Measurements from ENCODE around the gene NR2F6.
A peak's percentile ranks its signal among the peaks of the same experiment; 100 is the strongest.

The NR2F6 gene

DNA sequence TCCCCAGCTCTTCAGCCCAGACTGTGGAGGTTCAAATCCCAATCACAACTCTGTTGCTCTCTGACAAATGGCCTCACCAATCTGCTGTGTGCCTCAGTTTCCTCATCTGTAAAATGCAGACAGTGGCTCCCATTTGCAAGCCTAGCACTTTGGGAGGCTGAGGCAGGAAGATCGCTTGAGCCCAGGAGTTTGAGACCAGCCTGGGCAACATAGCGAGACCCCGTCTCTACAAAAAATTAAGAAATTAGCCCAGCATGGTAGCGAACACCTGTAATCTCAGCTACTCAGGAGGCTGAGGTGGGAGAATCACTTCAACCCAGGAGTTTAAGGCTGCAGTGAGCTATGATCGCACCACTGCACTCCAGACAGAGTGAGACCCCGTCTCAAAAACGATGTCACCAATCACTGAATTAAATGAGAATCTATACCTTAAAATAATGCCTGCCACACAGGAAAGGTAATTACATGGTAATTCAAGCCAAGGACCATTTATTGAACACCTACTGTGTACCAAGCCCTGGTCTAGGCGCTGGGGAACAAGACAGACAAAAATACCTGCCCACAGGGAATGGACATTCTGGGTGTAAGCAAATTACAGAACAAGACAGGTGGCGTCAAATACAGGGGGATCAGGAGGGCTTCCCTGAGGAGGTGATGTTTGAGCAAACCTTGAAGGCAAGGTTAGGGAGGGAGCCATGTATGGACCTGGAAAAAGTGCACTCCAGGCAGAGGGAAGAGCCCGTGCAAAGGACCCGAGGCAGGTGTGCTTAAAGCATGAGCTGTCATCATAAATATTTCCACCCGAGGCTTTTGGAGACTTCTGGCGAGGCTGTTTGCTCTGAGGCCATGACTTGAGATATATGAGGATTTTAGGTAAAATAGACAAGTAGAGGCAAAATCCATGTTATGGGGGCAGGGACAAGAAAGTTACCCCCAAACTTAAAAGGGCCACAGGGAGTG is 7.7 kb downstream of the NR2F6 start:
- DNase-seq, result no peak

DNA sequence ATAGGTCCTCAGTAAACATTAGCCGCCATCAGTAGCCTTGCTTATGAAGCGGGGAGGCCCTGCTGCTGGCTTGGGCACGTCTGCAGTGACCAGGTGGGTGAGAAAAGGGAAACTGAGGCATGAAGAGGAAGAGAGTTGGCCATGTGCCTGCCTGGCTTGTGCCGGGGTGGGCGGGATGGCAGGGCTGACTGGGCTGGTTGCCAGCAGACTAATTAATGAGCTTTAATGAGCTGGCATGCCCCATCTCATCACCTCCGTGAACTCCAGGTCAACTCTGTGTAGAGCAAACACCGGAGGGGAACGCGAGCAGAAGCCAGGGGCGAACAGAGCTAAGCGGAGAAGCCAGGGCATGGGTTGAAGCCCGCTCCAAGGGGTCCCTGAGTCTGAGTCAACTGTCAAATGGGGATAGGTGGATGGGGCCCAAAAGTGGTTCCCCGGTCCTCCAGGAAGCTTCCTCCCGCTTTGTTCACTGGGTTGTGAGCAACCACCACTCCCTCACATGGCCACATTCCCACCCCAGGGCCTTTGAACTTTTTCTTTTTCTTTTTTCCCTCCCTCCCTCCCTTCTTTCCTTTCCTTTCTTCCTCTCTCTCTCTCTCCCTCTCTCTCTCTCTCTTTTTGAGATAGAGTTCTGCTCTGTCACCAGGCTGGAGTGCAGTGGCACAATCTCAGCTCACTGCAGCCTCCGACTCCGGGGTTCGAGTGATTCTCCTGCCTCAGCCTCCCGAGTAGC is 8.7 kb downstream of the NR2F6 start:
- no peak for DNase-seq

DNA sequence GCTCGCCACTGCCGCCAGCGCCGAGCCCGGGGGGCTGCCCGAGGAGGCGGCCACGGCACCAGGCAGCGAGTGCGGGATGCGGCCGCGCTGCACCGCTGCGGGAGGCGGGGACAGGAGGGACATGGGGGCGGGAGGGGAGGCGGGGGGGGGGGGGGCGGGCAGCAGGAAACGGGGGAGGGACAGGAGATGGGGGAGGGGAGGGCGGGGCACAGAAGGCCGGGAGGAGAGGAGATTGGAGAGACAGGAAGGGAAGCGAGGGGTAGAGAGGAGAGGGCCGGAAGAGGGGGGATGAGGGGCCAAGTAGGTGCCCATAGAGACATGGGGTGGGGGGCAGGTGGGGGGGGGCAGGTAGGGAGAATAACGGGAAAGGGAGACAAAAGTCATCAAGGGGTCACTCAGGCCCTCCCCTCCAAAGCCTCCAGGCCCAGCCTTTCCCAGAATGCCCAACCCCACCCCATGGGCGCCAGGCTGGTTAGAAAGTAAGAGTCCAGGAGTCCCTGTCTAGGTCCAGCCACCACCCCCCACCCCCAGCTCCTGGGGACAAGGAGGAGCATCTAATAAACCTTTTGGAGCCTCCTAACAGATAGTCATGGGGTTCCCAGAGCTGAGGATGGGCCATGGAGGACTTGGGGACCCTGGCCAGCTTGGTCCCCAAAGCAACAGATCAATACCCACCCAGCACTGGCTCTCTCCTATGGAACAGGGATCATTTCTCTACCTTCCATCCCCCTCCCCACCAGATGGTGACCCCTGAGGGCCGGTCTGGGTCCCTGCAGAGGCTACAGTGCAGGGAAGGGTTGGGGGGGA is 9.5 kb downstream of the NR2F6 start:
- no peak for DNase-seq

DNA sequence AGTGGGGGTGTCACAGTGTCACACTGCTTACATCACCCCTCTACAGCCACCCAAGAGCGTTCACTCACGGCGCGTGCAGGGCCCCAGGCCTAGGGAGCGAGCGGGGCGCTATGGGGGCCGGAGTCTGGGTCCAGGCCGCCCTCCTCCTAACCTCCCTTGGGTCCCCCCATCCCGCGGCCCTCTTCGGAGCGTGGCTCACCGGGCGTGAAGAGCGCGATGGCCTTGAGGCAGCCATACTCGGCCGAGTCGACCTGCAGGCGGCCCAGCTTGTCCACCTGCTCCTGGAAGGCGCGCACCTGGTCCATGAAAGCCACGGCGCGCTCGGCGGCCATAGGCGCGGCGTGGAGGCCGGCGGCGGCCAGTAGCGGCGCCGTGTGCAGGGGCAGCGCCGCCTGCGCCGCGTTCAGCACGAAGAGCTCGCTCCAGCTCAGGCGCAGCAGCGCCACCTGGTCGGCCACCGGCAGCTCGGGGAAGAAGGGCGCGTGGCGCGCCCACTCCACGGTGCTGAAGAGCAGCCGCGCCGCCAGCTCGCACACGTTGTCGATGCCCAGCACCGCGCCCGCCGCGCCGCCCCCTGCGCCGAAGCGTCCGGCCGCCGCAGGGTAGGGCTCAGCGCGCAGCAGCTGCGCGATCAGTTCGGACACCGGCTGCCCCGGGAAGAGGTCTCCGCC is 10.3 kb downstream of the NR2F6 start:
- peak; percentile 61 for DNase-seq

DNA sequence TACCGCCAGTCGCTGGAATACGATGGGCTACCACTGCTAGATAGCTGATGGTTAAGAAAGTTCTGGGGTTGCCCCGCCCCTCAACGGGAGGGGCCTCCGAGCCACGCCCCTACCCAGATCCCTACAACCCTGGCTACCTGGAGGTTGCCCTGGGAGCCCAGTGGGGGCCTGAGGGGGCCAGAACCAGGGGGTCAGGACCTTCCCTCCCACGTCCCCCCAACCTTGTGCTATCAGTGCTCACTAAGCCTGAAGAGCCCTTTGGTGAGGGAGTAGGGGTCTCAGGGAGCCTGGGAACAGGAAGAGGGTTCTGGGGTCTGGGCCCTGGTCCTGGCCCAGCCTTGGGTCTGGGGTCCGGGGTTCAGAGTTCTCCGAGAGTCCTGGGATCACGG is 10.8 kb downstream of the NR2F6 start:
- no peak for DNase-seq

DNA sequence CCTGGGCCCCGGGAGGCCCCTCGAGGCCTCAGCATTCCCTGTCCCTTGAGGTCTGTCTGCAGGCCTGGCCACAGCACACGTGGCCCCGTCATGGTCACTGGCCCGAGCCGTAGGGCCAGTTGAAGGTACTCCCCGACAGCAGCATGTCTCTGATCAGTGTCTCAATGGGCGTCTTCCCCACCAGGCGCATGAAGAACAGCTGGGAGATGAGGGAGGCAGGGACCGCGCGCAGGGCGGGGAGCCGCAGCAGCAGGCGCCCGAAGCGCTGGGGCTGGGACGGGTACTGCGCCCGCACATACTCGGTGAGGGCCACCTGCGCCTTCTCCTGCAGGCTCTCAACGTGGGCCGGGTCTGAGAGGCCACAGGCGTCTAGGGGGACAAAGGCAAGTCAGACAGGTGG is 13.5 kb downstream of the NR2F6 start:
- no peak for DNase-seq

DNA sequence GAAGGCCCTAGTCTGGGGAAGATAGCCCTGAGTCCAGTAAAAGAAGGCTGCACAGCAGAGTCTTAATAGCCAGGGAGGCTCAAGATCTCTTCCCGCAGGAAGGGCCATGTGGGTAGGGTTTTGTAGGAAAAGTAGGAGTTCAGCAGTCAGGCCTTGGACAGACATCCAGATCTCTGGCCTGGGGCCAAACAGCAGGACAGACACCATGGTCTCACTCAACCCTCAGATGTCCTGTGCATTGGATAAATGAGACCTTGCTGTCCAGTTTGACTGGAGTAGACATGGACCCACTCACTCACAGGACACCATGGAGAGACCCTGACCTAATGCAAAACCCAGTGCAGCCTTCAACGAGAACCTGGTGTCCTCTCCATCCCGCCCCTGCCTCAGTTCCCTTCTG is 15.8 kb downstream of the NR2F6 start:
- no peak for DNase-seq

DNA sequence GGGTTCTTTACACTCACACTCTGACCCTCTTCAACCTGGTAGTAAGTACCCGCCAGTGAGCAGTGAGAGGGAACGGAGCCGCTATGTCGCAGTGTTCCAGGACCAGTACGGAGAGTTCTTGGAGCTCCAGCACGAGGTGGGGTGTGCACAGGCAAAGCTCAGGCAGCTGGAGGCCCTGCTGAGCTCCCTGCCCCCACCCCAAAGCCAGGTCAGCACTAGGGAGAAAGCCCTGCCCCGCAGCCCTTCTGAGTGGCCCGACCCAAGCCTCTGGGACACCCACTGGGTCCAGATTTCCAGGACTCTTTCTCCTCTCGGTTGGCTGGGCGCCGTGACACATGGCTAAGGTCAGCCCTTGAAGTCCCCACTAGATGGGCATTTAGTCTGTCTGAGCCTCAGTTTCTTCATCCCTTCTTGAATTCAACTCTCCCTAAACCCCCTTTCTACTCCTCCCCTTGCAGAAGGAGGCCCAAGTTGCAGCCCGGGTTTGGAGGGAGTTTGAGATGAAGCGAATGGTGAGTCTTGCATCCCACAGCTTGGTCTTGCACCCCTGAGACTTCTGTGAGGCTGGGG is 17.8 kb downstream of the NR2F6 start:
- no peak for DNase-seq

DNA sequence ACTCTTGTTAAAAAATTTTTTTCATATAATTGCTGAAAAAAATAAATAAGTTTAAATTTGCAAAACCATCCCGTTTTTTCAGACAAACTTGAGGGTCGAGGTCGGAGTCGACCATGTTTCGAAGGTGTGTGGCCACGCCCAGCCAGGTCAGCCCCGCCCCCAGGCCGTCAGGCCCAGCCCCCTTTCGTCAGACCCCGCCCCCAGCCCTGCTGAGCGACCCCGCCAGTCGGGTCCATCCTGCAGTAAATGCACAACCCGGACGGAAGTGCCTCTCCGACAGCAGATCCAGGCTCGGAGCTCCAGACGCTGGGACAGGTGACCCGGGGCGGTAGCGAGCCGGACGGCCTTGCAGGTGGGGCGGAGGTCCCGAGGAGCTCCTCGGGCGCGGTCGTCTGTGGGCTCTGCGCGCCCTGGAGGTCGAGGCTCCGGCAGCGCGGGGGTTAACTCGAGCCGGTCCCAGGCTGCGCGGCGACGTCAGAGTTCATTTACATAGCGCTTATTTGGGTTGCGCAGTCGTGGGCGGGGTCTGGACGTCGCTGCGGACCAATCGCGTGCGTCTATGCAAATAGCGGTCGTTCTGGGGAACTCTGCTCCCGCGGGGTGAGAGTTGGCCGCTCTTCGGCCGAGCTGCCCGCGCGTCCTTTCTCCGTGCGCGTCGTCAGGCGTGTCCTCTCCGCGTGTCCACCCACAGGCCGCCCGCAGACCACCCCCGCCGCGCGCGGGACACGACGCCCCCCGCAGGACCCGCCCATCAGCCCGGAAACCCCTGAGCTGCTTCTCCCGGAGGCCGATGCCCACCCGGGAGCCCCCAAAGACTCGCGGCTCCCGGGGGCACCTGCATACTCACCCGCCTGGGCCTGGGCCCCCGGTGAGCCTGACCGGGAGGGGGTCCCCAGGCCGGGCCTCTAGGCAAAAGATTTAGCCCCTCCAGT is 19.5 kb downstream of the NR2F6 start, which contains the start of gene OCEL1:
OCEL1 (plus strand) TSS at position 225 of the 932 bp plus-strand sequence; CDS start at position 247, 22 bp downstream.
- DNase-seq, result peak; percentile 98

DNA sequence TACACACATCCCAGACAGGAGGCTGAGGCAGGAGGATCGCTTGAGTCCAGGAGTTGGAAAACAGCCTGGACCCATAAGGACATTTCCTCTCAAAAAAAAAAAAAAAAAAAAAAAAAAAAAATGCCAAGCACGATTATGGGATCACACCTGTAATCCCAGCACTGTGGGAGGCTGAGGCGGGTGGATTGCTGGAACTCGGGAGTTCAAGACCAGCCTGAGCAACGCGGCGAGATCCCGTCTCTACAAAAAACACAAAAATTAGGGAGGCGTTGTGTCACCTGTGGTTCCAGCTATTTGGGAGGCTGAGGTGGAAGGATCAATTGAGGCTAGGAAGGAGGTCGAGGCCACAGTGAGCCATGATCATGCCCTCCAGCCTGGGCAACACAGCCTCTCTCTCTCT is 20.7 kb downstream of the NR2F6 start:
- no peak for DNase-seq

DNA sequence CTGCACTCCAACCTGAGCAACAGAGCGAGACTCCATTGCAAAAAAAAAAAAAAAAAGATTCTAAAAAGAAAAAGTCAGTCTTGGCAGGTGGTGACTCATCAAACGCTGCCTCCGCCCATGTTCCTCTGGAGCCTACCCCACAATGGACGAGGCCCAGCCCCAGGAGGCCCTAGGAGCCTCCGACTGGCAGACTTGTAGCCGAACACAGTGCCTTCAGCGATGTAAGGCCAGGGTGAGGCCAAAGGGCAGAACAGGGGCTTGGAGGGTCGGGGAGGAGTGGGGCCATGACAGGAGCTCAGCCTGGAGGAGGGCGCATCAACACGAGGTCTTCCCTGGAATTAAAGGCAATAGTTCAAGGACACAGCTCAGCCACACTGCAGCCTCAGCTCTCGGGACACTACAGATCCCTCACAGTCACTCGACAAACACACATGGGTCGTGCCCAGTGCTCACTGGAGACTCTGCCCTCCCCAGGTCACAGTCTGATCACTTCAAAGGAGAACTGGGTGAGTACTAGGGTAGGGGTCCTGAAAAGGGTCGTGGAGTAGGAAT is 25.4 kb downstream of the NR2F6 start:
- no peak for DNase-seq

DNA sequence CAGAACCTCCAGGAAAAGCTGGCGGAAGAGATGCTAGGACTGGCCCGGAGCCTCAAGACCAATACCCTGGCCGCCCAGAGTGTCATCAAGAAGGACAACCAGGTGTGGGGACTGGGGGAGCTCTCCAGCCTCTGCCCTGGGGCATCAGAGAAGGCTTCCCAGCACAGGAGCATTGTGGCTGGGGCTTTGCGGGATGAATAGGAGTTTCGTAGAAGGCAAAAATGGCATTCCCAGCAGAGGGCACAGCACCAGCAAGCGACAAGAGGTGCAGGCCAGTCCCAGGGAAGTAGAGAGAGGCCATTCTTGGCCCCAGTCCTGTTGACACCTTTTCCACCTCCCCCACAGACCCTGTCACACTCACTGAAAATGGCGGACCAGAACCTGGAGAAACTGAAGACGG is 26.4 kb downstream of the NR2F6 start:
- no peak for DNase-seq

DNA sequence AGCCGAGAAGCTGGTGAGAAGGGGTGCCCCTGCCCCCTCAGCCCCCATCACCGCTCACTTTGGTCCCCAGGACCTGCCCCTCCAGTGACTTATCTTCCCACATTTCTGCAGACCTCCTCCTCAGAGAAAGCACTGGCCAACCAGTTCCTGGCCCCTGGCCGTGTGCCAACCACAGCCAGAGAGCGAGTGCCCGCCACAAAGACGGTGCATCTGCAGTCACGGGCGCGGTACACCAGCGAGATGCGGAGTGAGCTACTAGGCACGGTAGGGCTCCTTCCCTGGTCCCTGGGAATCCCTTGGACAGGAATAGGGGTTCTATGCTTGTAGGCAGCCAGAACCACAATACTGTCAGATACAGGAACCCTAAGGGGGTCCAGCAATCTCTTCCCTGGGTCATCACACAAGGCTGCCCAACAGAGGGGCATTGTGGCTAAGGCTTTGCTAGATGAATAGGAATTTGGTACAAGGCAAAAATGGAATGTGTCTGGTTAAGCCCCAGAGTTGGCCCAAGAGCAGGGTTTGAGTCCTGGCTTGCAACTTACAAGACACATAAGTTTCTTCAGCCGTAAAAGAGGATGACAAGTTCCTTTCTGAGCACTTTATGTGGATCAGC is 29.6 kb downstream of the NR2F6 start:
- no peak for DNase-seq

DNA sequence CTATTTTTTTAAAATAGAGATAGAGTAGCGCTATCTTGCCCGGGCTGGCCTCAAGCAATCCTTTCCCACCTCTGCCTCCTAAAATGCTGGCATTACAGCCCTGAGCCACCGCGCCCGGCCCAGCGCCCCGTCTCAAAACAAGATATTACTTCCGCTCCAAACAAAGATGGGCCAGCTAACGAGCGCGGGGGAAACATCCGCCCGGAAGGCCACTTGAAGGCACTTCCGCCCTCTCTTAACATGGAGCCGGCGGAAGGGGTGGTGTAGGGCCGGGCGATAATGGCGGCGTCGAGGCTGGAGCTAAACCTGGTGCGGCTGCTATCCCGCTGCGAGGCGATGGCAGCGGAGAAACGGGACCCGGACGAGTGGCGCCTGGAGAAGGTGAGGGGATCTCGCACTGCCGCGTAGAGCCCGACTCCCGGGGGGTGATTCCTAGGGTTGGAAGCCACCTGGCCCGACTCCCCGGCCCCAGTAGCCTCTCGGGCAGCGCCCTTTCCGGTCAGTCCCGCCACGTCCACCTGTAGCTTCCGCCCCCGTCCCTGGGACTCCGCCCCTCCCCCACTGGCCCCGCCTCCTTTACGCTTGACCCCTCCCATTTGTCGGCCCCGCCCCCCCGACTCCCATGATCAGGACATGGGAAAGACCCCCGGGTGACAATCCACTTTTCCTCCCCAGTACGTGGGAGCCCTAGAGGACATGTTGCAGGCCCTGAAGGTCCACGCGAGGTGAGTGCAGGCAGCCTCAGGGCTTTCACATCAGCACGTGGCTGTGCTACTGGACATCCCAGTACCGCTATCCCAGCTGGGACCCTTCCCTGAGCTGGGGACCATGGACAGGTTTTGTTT is 30.4 kb downstream of the NR2F6 start, which contains the start of gene USE1:
USE1 (plus strand) TSS at position 231 of the 845 bp plus-strand sequence; CDS start at position 280, 49 bp downstream.
- peak; percentile 86 for DNase-seq

DNA sequence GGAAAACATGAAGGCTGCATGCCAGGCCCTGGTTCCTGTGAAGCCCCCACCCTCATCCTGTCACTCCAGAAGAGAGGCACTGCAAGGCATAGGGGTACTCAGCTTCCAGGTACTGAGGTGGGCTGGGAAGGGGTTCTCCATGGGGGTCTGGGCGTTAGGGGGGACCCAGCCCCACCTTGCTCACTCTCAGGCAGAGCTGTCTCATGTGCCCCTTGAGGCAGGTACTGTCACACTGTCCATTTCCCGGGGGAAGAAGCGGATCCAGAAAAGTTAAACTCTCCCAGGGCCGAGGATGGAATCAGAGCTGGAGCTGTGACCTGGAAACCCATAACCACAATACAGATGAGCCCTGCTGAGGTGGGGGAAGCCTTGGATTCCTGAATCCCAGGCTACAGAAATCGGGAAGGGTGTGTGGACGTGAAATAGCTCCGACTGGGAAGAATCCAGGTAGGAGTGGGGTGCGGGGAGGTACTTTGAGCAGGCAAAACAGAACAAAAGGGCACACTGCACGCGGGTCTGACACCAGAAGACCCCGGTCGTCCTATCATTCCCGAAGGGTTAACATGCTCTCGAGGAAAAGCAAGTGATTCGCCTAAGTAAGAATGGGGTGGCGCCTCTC is 31.1 kb downstream of the NR2F6 start:
- no peak for DNase-seq

DNA sequence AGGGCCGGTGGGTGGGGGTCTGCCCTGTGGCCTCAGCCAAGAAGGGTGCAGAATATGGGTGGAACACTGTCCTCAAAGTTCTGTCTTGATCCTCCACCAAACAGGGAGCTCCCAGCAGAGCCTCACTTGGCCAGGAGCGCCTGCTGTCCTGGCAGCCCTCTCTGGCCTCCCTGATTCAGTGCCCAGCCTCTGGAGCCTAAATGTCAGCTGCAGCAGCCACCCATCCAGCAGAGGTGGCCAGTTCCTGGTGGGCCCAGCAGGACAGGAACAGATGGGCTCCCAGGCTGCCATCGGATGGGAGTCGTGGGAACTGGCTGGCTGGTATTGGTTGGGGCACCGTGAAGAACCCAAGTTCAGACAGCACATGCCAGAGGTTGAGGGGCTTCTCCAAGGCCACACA is 32.4 kb downstream of the NR2F6 start:
- DNase-seq, result no peak

DNA sequence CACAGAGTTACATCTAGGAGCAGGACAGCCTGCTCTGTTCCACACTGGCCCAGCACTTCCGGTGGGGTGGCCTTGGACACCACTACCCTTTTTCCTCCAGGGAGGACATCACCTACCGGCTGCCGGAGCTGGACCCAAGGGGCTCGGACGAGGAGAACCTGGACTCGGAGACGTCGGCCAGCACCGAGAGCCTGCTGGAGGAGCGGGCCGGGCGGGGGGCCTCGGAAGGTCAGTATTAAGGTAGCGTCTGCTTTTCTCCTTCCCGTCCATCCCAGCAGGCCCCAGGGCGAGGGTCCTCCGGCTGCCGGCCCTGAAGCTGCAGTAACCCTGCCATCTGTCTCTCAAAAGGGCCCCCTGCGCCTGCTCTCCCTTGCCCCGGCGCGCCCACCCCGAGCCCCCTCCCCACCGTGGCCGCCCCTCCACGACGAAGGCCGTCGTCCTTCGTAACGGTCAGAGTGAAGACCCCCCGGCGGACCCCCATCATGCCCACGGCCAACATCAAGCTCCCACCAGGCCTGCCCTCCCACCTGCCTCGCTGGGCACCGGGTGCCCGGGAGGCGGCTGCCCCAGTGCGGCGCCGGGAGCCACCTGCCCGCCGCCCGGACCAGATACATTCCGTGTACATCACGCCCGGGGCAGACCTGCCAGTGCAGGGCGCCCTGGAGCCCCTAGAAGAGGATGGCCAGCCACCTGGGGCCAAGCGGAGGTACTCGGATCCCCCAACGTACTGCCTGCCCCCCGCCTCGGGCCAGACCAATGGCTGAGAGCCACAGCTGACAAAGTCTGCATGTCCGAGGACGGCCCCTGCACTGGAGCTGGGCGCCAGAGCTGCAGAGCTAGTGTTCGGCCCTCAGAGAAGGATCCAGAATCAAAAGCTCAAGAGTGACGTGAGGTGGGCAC is 33.9 kb downstream of the NR2F6 start:
- DNase-seq, result no peak

DNA sequence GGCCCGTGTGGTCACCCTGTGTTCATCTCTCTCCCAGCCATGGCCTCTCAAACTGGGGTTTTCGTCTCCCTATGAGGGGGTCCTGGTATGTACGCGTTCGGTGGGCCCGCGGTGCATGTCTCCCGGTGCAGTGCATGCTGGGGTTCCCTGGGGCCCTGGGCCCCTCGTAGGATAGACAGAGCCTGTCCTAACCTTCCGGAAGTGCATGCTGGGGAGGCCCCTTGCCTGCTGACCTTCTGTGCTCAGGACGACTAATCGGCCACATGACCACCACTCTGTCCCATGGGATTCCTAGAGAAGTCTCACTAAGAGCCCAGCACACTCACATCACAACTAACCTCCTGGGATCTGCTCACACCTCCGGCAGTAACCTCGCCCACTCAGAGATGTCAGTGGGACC is 35.4 kb downstream of the NR2F6 start:
- DNase-seq, result no peak
